Stimulated activated CD8-positive, alpha-beta memory T cell treated with anti-CD3 and anti-CD28 coated beads, Interleukin-7, amount 100 ng/mL, for 48 hours (primary cell): ENCODE data around the gene PEMT.

Experiments used
- DNase-seq, 2 donors: peaks; one replicate each; pipeline ENCODE4 v3.0.0-alpha.2; 2020; ENCODE audit warnings: low read depth in 1 of 2; ENCODE audit errors: extremely low read depth in 1 of 2

PEMT gene

DNA sequence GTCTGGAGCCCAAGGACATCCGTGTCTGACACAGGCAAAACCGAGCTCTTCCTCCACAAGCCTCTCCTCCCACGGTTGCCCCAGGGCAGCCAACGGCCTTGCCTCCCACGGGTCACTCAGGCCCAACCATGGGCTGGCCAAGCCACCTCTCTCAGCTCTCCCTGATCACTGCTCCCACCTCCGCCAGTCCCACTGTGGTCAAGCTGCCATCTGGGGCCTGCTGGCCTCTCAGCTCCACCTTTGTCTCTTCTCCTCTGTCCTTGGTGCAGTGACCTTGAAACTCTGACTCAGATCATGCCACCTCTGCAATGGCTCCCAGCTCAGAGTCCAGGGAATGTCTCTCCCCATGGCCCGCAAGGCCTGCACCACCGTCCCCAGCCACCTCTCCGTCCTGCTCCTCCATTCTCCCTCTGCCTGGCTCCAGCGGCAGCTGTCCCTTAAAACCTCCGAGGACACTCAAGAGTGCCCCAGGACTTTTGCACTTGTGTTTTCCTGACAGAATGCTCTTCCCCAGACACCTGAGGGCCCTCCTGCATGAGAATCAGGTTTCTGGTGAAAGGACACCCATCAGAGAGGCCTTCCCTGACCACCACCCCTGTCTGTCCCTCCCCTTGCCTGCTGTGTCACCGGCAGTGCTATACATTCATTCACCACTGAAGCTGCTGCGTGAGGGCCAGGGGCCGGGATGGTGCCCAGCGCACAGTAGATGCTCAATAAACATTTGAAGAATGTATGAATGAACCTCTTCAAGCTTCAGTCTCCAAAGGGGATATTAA lies 19.3 kb downstream of the PEMT start:
- DNase-seq = no peak

DNA sequence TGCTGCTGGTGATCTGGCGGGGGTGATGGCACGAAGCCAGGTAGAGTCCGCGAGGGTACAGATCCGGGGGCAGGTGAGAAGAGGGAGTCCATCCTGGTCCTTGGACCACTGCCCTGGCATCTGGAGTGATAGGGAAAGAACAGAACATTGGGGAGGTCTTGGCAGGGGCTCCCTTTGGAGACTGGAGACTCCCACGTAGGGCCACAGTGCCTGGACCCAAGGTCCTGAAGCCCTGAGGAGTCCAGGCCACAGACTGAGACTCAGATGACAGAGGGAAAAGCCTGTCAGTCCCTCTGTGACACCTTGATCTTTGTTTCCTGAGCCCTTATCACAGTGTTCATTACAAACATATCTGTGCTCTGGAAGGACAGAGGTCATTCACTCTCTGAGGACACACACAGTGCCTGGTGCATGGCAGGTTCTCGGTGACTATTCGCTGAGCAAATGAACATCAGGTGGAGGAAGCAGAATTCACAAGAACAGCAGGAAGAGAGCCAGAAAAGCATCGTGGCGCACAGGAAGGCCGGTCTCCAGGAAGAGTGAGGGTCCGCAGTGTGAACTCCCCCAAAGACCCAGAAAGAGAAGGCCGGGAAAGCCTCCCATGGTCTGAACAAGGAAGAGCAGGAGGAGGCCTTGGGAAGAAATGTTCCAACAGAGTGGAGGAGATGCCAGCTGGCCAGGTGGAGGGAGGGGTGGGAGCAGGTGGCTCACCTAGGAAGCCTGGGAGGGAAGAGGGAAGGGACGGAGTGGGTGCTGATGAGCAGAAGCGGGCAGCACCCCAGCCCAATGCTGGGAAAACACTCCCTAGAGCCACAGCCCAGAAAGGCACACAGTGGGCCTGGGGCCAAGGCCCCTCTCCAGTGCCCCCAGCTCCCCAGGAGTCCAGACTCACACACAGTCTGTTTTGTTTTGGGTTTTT lies 20.5 kb downstream of the PEMT start:
- DNase-seq = no peak

DNA sequence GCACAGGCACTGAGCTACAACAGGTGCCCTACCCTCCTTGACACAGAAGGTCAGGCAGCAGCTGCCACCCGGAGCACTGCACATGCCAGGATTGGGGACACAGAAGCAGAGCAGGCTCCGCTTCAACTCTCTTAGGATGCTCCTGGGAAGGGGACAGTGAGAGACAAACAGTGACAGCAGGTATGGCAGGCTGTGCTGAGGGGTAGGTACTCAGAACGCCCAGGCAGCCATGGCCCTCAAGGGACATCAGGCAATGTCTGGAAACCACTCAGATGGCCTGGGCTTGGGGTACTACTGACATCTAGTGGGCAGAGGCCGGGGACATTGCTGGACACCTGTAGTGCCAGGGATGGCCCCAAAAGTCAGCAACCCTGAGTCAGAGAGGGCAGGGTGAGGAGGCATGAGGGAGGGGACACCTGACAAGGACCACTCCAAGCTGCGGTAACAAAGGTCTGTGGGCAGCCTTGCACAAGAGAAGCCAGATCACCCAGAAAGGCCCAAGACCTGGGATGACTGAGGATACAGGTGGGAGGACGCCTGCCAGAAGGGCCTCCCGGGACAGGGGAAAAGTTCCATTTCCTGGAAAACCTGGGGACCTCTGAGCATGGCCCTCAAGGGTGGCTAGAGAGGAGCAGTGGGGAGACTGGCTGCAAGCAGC lies 21.2 kb downstream of the PEMT start:
- DNase-seq = no peak

DNA sequence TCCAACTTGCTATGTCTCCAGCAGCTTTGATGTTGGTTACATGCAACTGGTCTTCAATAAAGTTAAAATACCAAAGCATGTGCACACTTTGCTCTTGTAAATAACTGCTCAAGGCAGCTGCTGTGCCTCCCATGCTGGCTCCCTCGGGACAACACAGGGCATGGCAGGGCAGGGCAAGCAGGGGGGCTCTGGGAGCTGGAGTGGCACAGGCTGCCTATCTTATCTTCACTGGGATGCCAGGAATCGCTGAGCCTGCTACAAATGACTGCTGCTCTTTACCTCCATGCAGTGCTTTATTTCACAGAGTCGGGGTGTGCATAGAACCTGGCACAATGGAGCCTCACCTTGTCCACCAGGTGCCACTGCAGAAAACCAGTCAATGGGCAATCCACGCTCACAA lies 21.8 kb downstream of the PEMT start:
- no peak for DNase-seq

DNA sequence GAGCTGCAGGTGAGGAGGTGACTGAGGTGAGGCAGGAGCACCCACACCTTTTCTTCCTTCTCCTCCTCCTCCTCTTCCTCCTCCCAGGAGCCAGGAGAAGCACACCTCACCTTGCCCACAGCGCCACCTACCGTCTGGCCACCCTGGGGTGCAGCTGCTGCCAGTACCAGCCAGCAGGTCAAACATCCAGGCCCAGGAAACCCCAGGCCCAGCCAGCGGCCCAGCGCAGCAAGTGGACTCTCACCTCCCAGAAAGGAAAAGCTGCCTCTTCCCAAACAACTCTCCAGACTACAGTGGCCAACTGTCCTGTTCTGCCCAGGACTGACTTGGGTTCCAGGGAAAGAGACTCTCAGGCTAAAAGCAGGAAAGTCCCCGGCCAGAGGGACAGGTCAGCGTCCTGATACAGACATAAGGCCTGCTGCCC lies 22.7 kb downstream of the PEMT start:
- DNase-seq = peak; percentile 26 to 45

DNA sequence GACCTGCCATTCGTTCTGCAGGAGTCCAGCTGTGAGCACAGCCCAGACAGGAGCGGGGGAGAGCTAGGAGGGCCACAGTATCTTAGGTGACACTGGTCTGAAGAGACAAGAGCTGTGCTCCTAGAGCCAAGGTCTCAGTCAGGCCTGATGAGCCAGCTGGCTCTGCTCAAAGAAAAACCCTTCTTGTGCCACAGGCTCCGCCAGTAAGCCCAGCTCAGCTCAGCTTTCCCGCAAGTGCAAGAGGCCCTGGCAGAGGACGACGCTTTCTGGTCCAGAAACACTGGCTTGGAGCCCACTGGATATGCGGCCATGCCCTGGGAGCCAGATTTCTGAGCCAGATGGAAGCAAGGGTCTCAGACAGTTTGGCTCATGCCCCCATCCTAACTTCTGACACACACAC lies 23.9 kb downstream of the PEMT start:
- no peak for DNase-seq

DNA sequence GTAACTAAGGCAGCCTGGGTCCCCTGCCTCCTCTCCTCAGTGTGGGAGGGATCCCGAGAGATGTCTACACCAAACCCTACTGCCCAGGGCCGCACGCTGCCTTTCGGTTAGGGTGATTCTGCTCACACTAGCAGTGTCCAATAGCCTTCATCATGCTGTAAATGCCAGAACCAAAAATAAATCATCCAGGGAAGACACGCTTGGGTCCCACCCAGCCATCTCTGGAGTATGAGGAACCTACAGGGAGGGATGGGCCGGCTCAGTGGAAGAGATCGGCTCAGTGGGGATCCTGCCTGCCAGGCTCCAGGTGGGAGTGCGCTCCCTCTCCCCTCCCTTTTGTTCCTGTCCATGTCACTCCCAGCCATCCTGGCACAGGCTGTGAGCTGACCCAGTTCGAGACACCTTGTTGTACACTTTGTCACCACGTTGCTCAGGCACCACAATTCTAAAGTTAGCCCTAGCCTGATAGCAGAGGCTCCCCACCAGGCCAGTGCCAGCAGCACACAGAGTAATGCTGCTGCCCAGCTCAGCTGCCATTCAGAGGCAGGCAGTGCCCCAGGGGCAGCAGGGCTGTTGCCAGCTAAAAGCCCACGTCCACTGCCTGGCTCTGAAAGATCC lies 24.5 kb downstream of the PEMT start:
- DNase-seq = no peak

DNA sequence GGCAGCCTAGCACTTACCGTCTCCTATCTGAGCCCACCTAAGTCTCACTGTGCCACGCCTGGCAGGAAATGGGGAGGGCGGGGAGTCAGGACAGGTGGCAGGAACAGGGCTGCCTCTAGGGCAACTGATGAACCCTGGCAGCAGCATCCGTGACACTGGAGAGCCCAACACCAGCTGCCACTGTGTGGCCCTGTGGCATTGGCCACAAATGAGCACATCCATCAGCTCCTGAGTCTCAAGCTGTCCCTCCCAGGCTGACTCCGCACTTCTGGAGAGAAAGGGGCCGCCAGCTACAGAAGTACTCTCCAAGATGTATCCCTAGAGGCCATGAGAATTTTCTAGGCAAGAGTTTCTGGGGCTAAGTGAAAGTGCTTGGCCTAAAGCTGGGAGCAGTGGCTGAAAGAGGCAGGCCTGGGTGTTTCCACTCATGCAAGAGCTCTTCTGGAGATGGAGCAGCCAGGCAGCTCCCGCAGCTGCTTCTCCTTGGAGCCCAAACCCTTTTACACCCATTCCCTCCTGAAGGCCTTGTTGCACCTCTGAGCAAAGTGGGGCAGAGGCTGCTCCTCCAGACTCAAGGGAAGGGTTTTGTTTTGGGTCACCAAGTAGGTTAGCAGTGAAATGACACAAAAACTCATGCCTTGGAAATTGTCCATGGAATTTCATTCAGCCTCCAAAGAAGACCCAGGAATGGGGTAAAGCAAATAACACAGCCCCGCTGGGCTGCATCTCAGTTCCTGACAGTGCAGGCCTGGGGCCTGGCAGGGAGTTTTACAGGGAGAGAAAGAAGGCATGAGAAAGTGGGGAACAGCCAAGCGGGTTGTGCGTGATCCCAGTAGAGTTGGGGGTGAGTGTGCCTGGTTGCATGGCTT lies 25.8 kb downstream of the PEMT start:
- DNase-seq = no peak

DNA sequence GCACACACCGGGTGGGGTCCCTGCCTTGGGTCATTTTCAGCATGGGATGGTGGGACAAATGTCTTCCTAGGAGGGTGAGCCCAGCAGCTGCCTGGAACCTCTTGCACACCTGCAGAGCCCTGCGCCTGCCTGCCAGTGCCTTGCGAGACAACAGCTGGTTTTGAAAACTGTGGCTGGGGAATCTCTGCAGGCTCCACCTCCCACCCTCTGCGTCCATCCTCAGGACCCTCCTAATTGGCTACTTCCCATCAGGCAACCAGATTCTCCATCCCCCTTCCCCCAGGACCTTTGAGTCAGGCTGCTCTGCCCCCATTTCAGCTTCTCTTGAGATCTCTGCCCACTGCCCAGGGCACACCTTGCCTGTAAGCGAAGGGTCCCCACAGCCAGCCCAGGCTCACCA lies 26.6 kb downstream of the PEMT start:
- no peak for DNase-seq

DNA sequence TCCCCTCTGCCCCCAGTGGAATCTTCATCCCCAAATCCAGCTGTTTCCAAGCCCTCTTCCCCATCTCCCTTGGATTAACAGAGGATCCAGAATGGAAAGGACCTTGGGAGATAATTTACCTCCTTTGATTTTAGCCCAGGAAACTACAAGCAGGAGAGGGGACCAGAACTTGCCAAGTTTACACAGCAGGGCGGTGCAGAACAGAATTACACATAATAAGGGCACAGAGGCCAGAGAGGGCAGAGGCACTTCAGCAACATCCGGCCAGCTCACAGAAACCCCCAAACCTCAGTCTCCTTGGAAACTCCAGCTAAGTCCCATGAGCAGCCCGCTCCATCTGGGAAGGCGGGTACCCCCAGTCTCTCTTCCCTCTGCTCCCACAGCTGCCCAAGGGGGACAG lies 27.2 kb downstream of the PEMT start:
- DNase-seq = no peak

DNA sequence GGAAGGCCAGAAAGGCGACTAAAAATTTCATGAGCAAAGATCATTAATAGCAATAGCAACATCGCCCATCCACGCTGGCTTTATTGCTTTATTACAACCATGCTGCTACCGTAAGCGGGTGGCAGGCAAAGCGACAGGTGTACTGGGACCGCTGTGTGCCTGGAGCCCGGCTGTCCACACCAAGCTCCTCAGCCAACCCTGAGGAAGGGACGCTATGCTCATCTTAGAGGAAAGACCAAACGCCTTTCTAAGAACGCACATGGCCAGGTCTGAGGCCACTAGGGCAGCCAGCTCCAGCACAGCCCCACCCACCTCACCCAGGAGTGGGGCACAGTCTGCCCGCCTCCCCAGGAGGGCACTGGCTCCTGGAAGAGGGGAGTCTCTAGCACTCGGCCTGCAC lies 28.0 kb downstream of the PEMT start:
- DNase-seq = no peak

DNA sequence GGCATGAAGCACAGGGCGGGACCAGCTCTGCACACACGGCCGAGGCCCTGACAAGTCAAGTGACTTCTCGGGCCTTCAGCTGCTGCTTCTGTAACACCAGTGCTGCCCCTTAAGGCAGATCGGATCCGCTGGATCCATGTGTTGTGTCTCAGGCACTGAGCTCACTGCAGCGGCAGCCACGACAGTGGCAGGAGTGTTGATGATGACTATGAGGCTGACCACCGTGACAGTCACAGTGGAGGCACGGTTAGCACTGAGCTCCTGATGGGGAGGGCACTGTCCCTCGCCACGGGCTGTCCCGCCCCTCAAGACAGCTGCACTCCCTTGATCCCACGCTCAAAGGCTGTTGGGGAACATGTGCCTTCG lies 29.4 kb downstream of the PEMT start:
- no peak for DNase-seq

DNA sequence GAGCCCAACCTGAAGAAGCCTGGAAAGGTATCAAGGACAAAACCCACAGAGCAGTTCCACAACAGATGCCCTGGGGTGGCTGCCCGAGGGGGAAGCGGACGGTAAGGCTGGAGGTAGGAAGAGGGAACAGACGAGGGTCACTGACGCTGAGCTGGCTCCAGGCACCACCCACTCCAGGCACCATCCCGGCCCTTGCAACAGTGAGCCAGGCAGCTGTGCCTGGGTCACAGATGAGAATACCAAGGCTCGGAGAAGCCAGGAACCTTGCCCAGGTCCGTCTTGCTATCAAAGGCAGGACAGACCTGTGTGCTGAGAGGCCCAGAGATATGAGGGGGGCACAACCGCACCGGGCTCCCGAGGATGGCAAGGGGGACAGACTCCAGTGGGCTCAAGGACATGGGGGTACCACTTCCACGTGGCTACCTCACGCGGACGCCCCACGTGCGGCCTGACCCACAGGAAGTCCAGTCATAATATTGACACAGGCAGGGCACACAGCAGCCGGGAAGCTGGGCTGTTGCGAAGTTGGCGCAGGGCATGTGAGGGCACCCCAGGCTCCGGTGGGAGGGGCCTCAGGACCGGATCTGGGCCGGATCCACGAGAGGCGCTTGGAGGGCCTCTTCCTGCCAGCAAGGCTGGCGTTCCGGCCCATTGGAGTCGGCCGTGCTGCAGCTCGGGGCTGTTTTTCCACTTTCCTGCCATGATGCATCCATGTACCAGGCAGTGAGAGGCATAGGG lies 29.9 kb downstream of the PEMT start:
- DNase-seq = no peak

DNA sequence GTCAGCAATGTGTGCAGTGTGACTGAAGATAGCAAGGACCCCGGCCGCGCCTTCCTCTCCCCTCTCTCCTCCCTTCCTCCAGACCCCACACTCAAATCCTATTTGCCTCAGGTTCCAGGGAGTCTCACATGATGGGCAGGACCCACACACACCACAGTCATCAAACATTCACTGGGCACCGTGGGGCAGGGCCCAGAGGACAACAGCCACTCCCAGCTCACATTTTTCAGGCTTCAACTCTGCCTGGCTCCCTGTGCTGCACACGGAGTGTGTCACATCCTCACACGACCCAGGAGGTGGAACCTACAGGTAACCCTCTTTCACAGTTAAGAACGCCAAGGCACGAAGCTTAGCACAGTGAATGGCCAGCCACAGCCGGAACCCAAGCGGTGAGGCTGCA lies 30.5 kb downstream of the PEMT start:
- DNase-seq = no peak

DNA sequence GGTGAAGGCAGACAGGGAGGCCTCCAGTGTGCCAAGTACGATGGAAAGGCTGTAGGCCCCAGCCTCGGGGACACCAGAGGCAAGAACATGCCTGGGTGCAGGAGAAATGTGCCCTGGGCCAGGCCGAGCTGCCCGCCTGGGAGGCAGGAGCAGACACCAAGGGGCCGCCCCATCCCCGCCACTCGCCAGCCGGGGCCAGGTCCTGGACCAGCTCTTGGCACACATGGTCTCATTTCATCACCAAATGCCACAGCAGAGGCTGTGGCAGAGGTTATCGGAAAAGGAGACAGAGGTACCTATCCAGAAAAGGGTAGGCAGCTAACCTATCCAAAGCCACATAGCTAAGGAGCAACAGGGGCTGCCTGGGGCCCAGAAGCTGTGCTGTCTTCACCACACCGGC lies 31.3 kb downstream of the PEMT start:
- no peak for DNase-seq

DNA sequence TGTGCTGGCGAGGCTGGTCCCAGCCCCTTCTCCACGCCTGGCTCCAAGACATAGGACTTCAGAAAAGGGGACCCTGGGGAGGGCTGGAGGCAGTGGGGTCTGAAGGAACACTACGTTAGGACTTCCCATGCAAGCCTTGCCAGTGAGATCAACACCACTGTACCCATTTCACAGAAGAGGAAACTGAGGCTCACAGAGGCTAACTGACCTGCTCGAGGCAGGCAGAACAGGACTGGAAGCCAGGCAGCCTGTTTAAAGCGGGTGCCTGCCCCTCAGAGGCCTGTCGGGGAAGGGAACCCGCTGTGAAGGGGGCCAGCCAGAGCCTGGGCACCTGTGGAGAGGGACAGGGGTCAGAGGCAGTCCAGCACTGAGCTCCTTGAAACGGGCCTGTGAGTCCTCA lies 32.3 kb downstream of the PEMT start:
- no peak for DNase-seq

DNA sequence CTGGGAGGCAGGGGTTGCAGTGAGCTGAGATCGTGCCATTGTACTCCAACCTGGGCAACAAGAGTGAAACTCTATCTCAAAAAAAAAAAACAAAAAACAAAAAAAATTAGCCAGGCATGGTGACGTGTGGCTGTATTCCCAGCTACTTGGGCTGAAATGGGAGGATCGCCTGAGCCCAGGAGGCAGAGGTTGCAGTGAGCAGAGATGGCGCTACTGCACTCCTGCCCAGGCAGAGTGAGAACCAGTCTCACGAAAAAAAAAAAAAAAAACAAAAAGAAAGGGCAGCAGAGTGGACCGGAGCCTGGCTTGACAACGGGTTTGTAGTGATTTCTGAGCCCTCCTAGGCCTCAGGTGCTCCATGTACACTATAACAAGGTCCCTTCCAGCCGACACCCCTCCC lies 33.1 kb downstream of the PEMT start:
- no peak for DNase-seq

DNA sequence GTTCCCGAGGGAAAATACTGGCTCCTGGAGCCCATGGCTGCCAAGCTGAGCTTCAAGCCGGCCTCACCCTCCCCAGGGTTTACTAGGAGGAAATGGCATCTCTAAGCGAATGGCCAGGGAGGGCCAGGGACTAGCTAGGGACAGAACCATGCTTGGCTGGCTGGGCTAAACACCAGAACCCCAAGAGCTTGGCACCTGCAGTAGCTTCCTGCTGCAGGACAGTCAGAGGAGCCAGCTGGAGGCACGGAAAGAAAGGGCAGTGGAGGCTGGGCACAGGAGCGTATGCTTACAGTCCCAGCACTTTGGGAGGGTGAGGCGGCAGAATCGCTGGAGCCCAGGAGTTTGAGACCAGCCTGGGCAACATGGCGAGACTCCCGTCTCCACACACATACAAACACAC lies 33.7 kb downstream of the PEMT start:
- DNase-seq = no peak

DNA sequence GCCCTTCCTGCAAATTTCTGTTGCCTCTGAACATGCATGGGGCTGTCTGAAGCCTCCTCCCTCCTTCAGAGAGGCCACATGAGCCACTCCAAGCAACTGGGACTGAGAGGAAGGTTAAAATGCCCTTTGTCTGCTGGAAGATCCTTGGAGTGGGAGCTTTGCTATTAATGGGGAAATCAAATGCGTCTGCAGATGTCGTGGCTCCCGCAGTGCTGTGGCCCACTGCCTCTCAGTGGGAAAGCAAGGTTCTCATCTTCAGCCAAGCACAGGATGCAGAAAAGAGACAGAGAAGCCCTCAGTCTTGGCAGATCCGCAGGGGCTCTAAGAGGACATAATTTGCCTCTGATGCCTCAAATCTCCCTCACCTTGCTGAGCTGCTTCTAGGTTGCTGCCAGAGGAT lies 34.8 kb downstream of the PEMT start:
- no peak for DNase-seq

DNA sequence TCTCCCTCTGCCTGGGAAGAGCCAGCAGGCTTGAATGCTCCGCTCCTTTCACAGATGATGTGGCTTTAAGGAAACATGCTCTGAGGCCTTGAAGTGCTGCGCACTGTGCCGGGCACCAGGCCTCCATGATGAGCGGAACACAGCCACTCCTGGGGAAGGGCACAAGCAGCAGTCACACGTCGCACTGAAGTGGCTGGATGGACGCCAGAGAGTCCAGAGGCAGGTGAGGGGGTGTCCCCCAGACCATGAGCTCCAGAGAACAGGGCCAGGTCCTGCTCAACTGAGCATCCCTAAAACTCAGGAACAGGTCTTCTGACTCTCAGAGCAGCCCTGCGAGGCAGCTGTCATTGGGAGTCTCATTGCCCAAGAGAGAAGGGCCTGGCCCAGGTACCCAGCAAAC lies 35.6 kb downstream of the PEMT start:
- DNase-seq = no peak
